HFF-Myc (cell line): Measurements from ENCODE around the gene CLEC16A.

Source experiments
- DNase-seq: peaks from one replicate; pipeline ENCODE4 v3.0.0-alpha.2; 2011; ENCODE audit warnings: low read depth; ENCODE audit errors: extremely low read depth
- H3K4me3 ChIP-seq: replicated peaks from 2 replicates; pipeline ENCODE4 v1.5.1; 2011; ENCODE audit warnings: low read depth, mild to moderate bottlenecking, control low read depth, low read length
- TF ChIP-seq, protein P1 (sequence below): IDR thresholded peaks from 2 replicates; pipeline ENCODE4 v1.5.1; 2012; ENCODE audit warnings: mild to moderate bottlenecking, low read depth, low read length, control low read depth; ENCODE audit errors: missing control alignments

CLEC16A gene

DNA sequence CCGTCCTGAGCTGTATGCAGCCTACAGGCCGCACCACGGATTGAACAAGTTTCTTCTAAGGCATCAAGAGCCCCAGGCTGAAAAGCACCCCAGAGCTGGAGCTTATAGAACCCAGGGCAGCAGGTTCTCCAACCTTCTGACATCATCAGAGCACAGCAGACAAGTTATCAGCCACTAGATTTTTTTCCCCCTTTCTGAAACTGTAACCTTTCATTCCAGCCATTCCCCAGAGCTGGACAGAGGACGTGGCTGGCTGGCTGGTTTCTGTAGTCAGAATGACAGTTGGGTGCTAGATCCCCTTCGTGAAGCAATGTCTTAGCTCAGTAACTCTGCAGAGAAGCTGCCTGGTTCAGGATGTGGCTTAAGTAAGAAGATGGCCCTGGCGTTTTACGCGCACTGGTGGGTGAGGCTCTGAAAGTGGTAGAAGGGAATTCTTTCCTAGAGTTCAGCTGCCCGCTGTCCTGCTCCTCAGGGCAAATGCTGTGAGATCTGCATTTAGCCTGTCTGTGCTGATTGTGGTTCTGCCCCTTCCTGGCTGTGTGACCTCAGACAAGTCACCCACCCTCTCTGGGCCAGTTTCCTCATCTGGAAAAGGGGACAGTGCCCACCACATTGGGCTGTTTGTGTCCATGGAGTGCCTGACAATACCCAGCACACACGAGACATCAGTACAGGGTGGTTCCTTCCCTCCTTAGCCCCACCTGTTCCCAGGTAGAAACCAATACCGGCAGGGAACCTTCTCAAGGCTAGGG is 11.2 kb upstream of the CLEC16A start:
- DNase-seq: no peak
- H3K4me3 ChIP-seq: no peak overlapping the region
- TF ChIP-seq, protein P1, sequence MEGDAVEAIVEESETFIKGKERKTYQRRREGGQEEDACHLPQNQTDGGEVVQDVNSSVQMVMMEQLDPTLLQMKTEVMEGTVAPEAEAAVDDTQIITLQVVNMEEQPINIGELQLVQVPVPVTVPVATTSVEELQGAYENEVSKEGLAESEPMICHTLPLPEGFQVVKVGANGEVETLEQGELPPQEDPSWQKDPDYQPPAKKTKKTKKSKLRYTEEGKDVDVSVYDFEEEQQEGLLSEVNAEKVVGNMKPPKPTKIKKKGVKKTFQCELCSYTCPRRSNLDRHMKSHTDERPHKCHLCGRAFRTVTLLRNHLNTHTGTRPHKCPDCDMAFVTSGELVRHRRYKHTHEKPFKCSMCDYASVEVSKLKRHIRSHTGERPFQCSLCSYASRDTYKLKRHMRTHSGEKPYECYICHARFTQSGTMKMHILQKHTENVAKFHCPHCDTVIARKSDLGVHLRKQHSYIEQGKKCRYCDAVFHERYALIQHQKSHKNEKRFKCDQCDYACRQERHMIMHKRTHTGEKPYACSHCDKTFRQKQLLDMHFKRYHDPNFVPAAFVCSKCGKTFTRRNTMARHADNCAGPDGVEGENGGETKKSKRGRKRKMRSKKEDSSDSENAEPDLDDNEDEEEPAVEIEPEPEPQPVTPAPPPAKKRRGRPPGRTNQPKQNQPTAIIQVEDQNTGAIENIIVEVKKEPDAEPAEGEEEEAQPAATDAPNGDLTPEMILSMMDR: no peak

DNA sequence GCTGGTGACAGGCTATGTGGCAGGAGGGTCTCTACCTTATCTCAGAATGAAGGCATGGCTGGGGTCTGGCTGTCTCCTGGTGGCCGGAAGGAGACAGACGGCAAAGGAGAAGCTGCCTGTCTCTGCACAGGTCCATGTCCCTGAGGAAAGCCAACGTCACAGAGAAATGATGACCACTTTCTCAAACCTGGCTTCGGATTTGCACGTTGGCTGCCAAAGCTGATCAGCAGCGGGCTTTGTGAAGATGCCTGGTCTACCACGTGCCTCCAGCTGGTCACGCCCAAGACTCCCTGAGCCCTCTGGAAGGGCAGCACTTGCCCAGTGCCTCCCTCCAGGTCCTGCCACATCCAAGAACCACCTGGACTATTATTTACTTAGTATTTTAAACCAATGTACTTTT is 10.5 kb upstream of the CLEC16A start:
- no peak for DNase-seq
- TF ChIP-seq, protein P1: no peak
- H3K4me3 ChIP-seq: no peak overlapping the region

DNA sequence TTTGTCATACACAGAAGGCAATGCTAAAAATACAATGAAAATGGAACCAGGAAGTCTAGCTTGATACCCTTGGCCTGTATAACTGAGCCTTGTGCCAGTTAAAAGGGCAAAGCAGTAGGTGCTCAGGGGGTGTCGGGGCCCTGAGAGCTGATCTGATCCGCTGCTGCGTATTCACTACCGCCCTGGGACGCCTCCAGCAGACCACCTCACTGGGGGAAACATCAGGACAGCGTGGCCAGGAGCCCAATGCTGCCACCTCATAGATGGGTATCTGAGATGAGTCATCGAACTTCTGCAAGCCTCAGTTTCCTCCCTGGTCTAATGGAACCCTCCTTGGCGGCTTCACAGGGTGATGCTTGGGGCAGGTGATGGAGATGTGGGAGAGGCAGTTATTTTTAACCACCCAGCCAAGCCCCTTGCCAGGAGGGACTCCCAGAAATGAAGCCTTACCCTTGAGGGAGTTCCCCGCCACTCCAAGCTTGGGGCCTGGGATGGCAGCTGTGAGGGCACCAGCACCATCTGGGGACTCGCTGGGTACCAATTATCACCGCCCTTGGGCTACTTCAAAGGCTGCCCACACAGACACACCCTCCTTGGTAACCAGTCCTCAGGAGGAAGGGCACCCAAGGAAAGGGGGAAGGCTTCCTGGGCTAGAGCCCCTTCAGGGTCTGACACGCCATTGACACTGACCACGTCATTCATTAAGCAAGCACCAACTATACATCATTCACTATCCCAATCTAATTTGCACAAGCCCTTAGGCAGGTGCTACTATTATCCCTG is 9.8 kb upstream of the CLEC16A start:
- DNase-seq: no peak
- H3K4me3 ChIP-seq: no peak overlapping the region
- TF ChIP-seq, protein P1: no peak

DNA sequence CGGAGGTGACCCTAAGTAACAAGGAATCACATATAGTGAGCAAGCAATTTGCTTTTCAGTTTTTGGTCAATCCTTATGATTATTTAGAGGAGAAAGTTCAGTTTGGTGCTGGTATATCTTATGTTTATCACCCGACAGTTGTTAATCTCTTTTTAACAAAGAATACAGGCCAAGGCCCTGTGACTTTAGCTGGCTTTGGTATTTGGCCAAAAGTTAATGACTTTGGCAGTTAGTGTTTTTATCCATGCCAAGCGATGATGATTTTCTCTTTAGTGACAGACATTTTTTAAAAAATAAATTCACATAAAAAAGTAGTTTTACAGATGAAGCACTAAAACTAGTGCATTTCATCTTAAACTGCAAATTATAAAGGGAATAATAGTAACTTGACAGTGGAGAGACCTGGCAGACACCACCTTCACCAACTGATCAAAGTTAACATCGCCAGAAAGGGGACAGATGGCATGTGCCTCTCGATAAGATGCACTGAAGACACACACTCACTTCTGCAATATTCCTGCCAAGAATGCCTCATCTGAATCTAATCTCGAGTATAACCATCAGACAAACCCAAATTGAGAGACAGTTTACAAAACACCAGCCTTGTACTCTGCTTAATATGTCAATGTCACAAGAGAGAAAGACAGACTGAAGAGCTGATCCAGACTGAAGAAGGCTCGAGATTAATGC is 9.0 kb upstream of the CLEC16A start:
- no peak overlapping the region for H3K4me3 ChIP-seq
- DNase-seq: no peak
- TF ChIP-seq, protein P1: no peak

DNA sequence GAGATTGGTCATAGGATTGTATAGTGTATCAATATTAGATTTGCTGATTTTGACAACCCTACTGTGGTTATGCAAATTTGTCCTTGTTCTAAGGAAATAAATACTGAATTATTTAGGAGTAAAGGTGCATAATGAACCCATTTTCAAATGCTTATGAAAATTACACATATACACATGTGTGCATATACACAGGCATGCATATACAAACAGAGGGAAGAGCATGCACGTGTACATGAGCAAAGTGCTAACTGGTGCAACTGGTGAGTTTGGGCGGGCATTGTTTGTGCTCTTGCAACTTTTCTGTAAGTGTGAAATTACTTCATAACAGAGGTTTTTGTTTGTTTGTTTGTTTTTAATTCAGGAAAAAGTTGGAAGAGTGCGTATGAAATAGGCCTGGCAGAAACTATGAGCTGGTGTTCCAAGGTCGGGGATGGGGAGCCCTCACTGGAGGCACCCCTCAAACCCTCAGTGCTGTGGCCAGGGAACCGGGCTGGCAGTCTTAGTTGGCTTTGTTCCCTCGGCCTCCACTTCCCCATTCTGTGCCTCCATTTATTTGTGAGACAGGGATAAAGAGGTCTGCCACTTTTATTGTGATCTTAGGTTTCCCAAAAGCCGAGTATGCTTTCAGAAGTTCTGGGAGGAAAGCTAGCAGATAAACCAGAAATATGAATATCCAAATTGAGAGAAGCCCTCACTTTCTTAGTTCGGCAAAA is 7.9 kb upstream of the CLEC16A start:
- no peak overlapping the region for H3K4me3 ChIP-seq
- no peak for DNase-seq
- TF ChIP-seq, protein P1: no peak

DNA sequence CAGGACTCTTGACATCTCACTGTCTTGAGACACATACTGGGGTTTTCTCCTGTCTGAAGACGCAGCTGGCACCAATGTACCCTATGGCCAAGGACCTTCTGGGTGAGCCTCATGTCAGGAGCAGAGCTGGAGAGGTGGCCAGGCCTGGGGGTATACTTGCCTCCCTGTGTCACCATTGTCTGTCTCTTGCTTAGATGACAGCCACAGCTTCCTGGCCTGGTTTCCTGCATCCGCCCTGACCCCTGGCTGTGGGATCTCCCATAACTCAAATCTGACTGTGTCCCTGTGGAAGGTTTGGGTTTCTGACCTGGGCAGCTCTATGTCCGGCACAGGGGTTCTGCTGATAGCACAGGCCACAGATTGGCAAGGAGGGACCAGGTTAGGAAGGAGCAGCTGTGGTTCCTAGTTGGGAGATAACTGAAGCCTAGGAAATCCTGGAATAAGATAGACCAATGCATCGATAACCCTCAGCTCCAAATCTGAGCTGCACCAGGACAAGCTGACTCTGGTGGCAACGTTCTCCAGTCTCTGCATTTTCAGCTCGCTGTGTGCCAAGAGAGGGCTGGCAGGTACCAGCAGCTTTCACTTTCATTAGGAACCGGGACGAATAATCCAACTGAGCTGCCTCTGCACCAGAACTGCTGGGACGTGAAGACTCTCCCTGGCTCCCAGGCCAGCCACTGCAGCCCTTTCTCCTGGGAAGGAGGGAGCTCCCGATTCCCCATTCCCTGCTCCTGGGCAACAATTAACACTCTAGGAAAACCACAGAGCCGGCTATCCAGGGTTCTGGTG is 7.1 kb upstream of the CLEC16A start:
- DNase-seq: no peak
- no peak overlapping the region for H3K4me3 ChIP-seq
- TF ChIP-seq, protein P1: no peak
